NK-92 (cell line): Measurements from ENCODE around the gene ANKS3.

Experiments
- DNase-seq: peaks from one replicate; lab custom pipeline; 2025; ENCODE audit not compliant: unreplicated experiment; lab: John Stamatoyannopoulos, UW

ANKS3 gene

GRCh38 chr16:4673387-4674046, 60.6 kb downstream of the ANKS3 start:
- DNase-seq: no peak

GRCh38 chr16:4668313-4668960, 65.6 kb downstream of the ANKS3 start:
- DNase-seq: no peak

- DNase-seq: no peak
Measured at GRCh38 chr16:4667203-4667963, 66.7 kb downstream of the ANKS3 start.

- DNase-seq: no peak
Measured at GRCh38 chr16:4666537-4667202, 67.4 kb downstream of the ANKS3 start.

- no peak for DNase-seq
Measured at GRCh38 chr16:4664538-4665418, 69.3 kb downstream of the ANKS3 start.

GRCh38 chr16:4663777-4664465, 70.2 kb downstream of the ANKS3 start:
- no peak for DNase-seq

GRCh38 chr16:4663465-4663776, 70.7 kb downstream of the ANKS3 start:
- no peak for DNase-seq

GRCh38 chr16:4661661-4662060, 72.4 kb downstream of the ANKS3 start:
- DNase-seq: no peak

GRCh38 chr16:4660454-4661007, 73.5 kb downstream of the ANKS3 start:
- DNase-seq: no peak

GRCh38 chr16:4659363-4660353, 74.4 kb downstream of the ANKS3 start:
- no peak for DNase-seq

- no peak for DNase-seq
Measured at GRCh38 chr16:4656695-4657686, 77.1 kb downstream of the ANKS3 start.

GRCh38 chr16:4656221-4656620, 77.8 kb downstream of the ANKS3 start:
- no peak for DNase-seq

- no peak for DNase-seq
Measured at GRCh38 chr16:4655801-4656200, 78.3 kb downstream of the ANKS3 start.

GRCh38 chr16:4654964-4655590, 79.0 kb downstream of the ANKS3 start:
- DNase-seq: no peak

GRCh38 chr16:4654011-4654963, 79.8 kb downstream of the ANKS3 start:
- DNase-seq: no peak

GRCh38 chr16:4652561-4652960, 81.5 kb downstream of the ANKS3 start:
- no peak for DNase-seq
